HCT116 (cell line): ENCODE results near the gene COQ8B. TPM values are rescaled to one million over a fixed set of nuclear protein-coding genes. Genes with fewer than 3 reads are reported as not detected.

ENCODE experiments used
- ATAC-seq: fragments of 200-7000 bp; cut with Tn5 transposase; 2 replicates; pipeline ENCODE4 v1.9.1; 2020; ENCODE audit warnings: mild to moderate bottlenecking, moderate library complexity
- BruUV-seq: library from RNA; stranded (reverse); fragments of 400-500 nt; replicated peaks from 2 replicates; lab custom pipeline; 2021; lab: Mats Ljungman, UMichigan
- CTCF ChIA-PET: fragments of 300-600 bp; sonication (Branson Sonifier 250); formaldehyde crosslinking; loops from one replicate; lab custom pipeline; 2021; ENCODE audit warnings: antibody characterized with exemption; lab: Charles Lee
- POLR2A ChIA-PET: fragments of 300-600, 350-600 bp; sonication (Branson Sonifier 250); formaldehyde crosslinking; loops from one replicate; lab custom pipeline; 2021; ENCODE audit warnings: antibody characterized with exemption; lab: Charles Lee
- RAD21 ChIA-PET, 2 experiments: fragments of 300-600 bp; sonication (Branson Sonifier 250); formaldehyde crosslinking; loops; one replicate each; lab custom pipeline; 2023; ENCODE audit warnings: low total read pairs in 2 of 2; ENCODE audit not compliant: uncharacterized antibody in 2 of 2, unreplicated experiment in 2 of 2, low non-redundant PET in 1 of 2; lab: Charles Lee
- DNase-seq: peaks from one replicate; pipeline ENCODE4 v3.0.0-alpha.2; 2010; ENCODE audit warnings: low read depth, low spot score
- H2AFZ ChIP-seq: fragments of 200-600 bp; shearing (Covaris generic), sonication (generic); 2 replicates; pipeline ENCODE4 v1.6.1; 2017; ENCODE audit warnings: low read depth, mixed run types, mixed read lengths, antibody characterized with exemption, low read length; ENCODE audit not compliant: poor library complexity, severe bottlenecking
- H3K27ac ChIP-seq: 2 replicates; pipeline ENCODE4 v1.5.1; 2012; ENCODE audit warnings: low read depth, low read length
- H3K27me3 ChIP-seq: fragments of 200-600 bp; sonication (generic); 2 replicates; pipeline ENCODE4 v1.6.1; 2016; ENCODE audit warnings: mixed run types, low read length, mixed read lengths; ENCODE audit not compliant: insufficient read depth
- H3K36me3 ChIP-seq, 2 experiments: fragments of 200-500 bp in 1 of 2; fragments of 200-600 bp in 1 of 2; sonication (Bioruptor generic) in 1 of 2; sonication (generic) in 1 of 2; 2 replicates each; pipeline versions ENCODE4 v1.5.1 to v1.6.1; 2014 to 2016; ENCODE audit warnings: low read length in 2 of 2, inconsistent platforms in 1 of 2, mixed read lengths in 1 of 2, mixed run types in 1 of 2; ENCODE audit not compliant: insufficient read depth in 2 of 2, control insufficient read depth in 1 of 2
- H3K4me1 ChIP-seq, 2 experiments: fragments of 200-600 bp in 1 of 2; sonication (generic) in 1 of 2; 2 replicates each; pipeline versions ENCODE4 v1.5.1 to v1.6.1; 2012 to 2017; ENCODE audit warnings: low read length in 2 of 2, inconsistent platforms in 1 of 2, mild to moderate bottlenecking in 1 of 2, mixed read lengths in 1 of 2, mixed run types in 1 of 2, moderate library complexity in 1 of 2; ENCODE audit not compliant: insufficient read depth in 2 of 2, control insufficient read depth in 1 of 2
- H3K4me2 ChIP-seq: fragments of 200-600 bp; sonication (generic); 2 replicates; pipeline ENCODE4 v1.6.1; 2017; ENCODE audit warnings: mixed run types, low read length, mixed read lengths
- H3K4me3 ChIP-seq, 2 experiments: fragments of 200-600 bp in 1 of 2; sonication (generic) in 1 of 2; replicated peaks in 1 of 2; 2 replicates each; pipeline ENCODE4 v1.5.1; 2011 to 2016; ENCODE audit warnings: low read length in 2 of 2, control low read depth in 1 of 2, low read depth in 1 of 2, mild to moderate bottlenecking in 1 of 2, mixed read lengths in 1 of 2, mixed run types in 1 of 2
- H3K79me2 ChIP-seq: fragments of 200-600 bp; sonication (generic); 2 replicates; pipeline ENCODE4 v1.6.1; 2017; ENCODE audit warnings: mild to moderate bottlenecking, mixed run types, low read length, moderate library complexity, mixed read lengths; ENCODE audit not compliant: insufficient read depth
- H3K9ac ChIP-seq: fragments of 200-600 bp; sonication (generic); 2 replicates; pipeline ENCODE4 v1.6.1; 2016; ENCODE audit warnings: low read length, mixed read lengths
- H3K9me2 ChIP-seq: fragments of 200-600 bp; sonication (generic), shearing (Covaris generic); 2 replicates; pipeline ENCODE4 v1.6.1; 2017; ENCODE audit warnings: mixed run types, mild to moderate bottlenecking, moderate library complexity; ENCODE audit not compliant: insufficient read depth
- H3K9me3 ChIP-seq, 2 experiments: fragments of 200-500 bp in 1 of 2; fragments of 200-600 bp in 1 of 2; sonication (Bioruptor generic) in 1 of 2; sonication (generic) in 1 of 2; 2 replicates each; pipeline ENCODE4 v1.6.1; 2014 to 2017; ENCODE audit warnings: low read length in 2 of 2, mixed read lengths in 2 of 2, inconsistent platforms in 1 of 2, low read depth in 1 of 2, mild to moderate bottlenecking in 1 of 2, mixed run types in 1 of 2, moderate library complexity in 1 of 2; ENCODE audit not compliant: control insufficient read depth in 1 of 2, insufficient read depth in 1 of 2
- H4K20me1 ChIP-seq: fragments of 200-600 bp; sonication (generic), shearing (Covaris generic); 2 replicates; pipeline ENCODE4 v1.6.1; 2017; ENCODE audit warnings: mixed run types, mild to moderate bottlenecking, moderate library complexity; ENCODE audit not compliant: insufficient read depth
- CEBPB ChIP-seq: IDR thresholded peaks from 2 replicates; pipeline ENCODE4 v1.6.1; 2012; ENCODE audit warnings: low read depth
- EGR1 ChIP-seq: IDR thresholded peaks from 2 replicates; pipeline ENCODE4 v1.6.1; 2012; ENCODE audit warnings: low read depth
- ELF1 ChIP-seq: IDR thresholded peaks from 2 replicates; pipeline ENCODE4 v1.6.1; 2012; ENCODE audit warnings: low read depth, borderline replicate concordance
- EZH2 ChIP-seq: fragments of 200-600 bp; sonication (generic); IDR thresholded peaks from 2 replicates; pipeline ENCODE4 v1.6.1; 2017; ENCODE audit warnings: antibody characterized with exemption, mixed run types
- FOSL1 ChIP-seq: IDR thresholded peaks from 2 replicates; pipeline ENCODE4 v1.6.1; 2012; ENCODE audit warnings: low read depth
- MAX ChIP-seq: IDR thresholded peaks from 2 replicates; pipeline ENCODE4 v1.6.1; 2012
- POLR2AphosphoS5 ChIP-seq: IDR thresholded peaks from 2 replicates; pipeline ENCODE4 v1.6.1; 2011; ENCODE audit warnings: mild to moderate bottlenecking, low read depth, low read length, moderate library complexity
- RAD21 ChIP-seq: IDR thresholded peaks from 2 replicates; pipeline ENCODE4 v1.6.1; 2012; ENCODE audit warnings: low read depth, mild to moderate bottlenecking
- SP1 ChIP-seq: IDR thresholded peaks from 2 replicates; pipeline ENCODE4 v1.6.1; 2012; ENCODE audit warnings: low read depth
- YY1 ChIP-seq: IDR thresholded peaks from 2 replicates; pipeline ENCODE4 v1.6.1; 2011; ENCODE audit warnings: low read length, low read depth, moderate library complexity, mild to moderate bottlenecking; ENCODE audit not compliant: insufficient replicate concordance; ENCODE audit errors: extremely low read depth
- ZFX ChIP-seq: fragments of 450-650 bp; IDR thresholded peaks from 2 replicates; pipeline ENCODE4 v1.6.1; 2017
- ZNF274 ChIP-seq: fragments of 200-500 bp; sonication (Bioruptor generic); IDR thresholded peaks from 2 replicates; pipeline ENCODE4 v1.6.1; 2014; ENCODE audit warnings: mild to moderate bottlenecking, low read depth, low read length, inconsistent platforms
- intact Hi-C: fragments of 100-400 bp; cut with micrococcal nuclease; formaldehyde crosslinking; loops from 2 replicates; pipeline ENCODE4 v1.10.0; 2022
- total RNA-seq: library from RNA; stranded (reverse); gene quantifications from one replicate; pipeline ENCODE4 v1.2.1, GENCODE V29; 2021; ENCODE audit not compliant: unreplicated experiment
- TF ChIP-seq, protein P1 (sequence below): IDR thresholded peaks from 2 replicates; pipeline ENCODE4 v1.6.1; 2012
- TF ChIP-seq, protein P2 (sequence below): IDR thresholded peaks from 2 replicates; pipeline ENCODE4 v1.6.1; 2012; ENCODE audit warnings: low read depth
- TF ChIP-seq, protein P3 (sequence below): IDR thresholded peaks from 2 replicates; pipeline ENCODE4 v1.6.1; 2011; ENCODE audit warnings: mild to moderate bottlenecking, low read length, moderate library complexity; ENCODE audit not compliant: insufficient replicate concordance; ENCODE audit errors: extremely low read depth

The COQ8B gene
- total RNA-seq, 1 experiment from 2014 or later, result 47.1 TPM

GRCh38 chr19:40701758-40702157 is 14.9 kb downstream of the COQ8B start (continued):
- TF ChIP-seq ZFX (no peak), EZH2 (no peak), SP1 (no peak), ZNF274 (no peak), CEBPB (no peak), POLR2AphosphoS5 (no peak), ELF1 (no peak), MAX (no peak)
- TF ChIP-seq, protein P1, sequence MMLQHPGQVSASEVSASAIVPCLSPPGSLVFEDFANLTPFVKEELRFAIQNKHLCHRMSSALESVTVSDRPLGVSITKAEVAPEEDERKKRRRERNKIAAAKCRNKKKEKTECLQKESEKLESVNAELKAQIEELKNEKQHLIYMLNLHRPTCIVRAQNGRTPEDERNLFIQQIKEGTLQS, result no peak
- TF ChIP-seq, protein P2, sequence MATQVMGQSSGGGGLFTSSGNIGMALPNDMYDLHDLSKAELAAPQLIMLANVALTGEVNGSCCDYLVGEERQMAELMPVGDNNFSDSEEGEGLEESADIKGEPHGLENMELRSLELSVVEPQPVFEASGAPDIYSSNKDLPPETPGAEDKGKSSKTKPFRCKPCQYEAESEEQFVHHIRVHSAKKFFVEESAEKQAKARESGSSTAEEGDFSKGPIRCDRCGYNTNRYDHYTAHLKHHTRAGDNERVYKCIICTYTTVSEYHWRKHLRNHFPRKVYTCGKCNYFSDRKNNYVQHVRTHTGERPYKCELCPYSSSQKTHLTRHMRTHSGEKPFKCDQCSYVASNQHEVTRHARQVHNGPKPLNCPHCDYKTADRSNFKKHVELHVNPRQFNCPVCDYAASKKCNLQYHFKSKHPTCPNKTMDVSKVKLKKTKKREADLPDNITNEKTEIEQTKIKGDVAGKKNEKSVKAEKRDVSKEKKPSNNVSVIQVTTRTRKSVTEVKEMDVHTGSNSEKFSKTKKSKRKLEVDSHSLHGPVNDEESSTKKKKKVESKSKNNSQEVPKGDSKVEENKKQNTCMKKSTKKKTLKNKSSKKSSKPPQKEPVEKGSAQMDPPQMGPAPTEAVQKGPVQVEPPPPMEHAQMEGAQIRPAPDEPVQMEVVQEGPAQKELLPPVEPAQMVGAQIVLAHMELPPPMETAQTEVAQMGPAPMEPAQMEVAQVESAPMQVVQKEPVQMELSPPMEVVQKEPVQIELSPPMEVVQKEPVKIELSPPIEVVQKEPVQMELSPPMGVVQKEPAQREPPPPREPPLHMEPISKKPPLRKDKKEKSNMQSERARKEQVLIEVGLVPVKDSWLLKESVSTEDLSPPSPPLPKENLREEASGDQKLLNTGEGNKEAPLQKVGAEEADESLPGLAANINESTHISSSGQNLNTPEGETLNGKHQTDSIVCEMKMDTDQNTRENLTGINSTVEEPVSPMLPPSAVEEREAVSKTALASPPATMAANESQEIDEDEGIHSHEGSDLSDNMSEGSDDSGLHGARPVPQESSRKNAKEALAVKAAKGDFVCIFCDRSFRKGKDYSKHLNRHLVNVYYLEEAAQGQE, result no peak

DNA sequence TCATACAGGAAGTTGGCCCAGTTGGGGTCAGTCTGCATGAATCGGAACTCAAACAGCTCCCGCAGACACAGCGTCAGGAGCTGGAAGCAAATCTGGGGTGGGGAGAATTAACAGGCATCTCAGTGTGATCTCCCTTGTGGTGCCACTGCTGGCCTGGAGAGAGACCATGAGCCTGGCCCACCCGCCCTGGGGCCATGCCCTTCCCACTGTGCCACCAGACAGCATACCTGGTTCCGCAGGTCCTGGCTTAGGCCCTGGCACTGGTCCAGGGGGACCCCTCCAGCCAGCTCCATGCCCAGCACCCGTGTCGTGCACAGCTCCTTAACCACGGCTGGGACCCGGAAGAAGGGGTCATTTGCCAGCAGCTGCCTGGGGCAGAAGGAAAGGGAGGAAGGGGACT is 16.6 kb downstream of the COQ8B start:
- RAD21 ChIA-PET, result no interaction called here
- DNase-seq, result no peak
- Histone ChIP-seq H3K4me2 (no peak overlapping the region), H3K9ac (no peak overlapping the region), H3K9me2 (no peaks in the 10 kb centered on the region), H3K4me3 (no peak overlapping the region), H3K36me3 (peaks cover 9 to 21% of the 10 kb centered on the region in 2 experiments)
- no TSS peak for BruUV-seq
- TF ChIP-seq, protein P3, sequence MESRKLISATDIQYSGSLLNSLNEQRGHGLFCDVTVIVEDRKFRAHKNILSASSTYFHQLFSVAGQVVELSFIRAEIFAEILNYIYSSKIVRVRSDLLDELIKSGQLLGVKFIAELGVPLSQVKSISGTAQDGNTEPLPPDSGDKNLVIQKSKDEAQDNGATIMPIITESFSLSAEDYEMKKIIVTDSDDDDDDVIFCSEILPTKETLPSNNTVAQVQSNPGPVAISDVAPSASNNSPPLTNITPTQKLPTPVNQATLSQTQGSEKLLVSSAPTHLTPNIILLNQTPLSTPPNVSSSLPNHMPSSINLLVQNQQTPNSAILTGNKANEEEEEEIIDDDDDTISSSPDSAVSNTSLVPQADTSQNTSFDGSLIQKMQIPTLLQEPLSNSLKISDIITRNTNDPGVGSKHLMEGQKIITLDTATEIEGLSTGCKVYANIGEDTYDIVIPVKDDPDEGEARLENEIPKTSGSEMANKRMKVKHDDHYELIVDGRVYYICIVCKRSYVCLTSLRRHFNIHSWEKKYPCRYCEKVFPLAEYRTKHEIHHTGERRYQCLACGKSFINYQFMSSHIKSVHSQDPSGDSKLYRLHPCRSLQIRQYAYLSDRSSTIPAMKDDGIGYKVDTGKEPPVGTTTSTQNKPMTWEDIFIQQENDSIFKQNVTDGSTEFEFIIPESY, result no peak
- TF ChIP-seq RAD21 (no peak), ELF1 (no peak), FOSL1 (no peak), YY1 (no peak), EZH2 (no peak), ZNF274 (no peak), ZFX (no peak), EGR1 (no peak)
- TF ChIP-seq, protein P2, result no peak
- TF ChIP-seq, all 23 proteins: peak for 0
- Histone ChIP-seq H3K27me3 (no peaks in the 10 kb centered on the region), H3K4me1 (no peaks in the 10 kb centered on the region), H3K79me2 (no peaks in the 10 kb centered on the region), H2AFZ (no peak overlapping the region), H3K9me3 (no peaks in the 10 kb centered on the region), H4K20me1 (no peaks in the 10 kb centered on the region), H3K27ac (no peak overlapping the region)
- POLR2A ChIA-PET, result interaction anchor here (1.3 kb wide), 1 partner anchor 9 kb away, joined by 4 read pairs; the partner anchor contains the start of gene NUMBL
- CTCF ChIA-PET, result no interaction called here
- no peak for ATAC-seq
- intact Hi-C loops, result no loop called here
